Measurements from ENCODE around the gene GLIS2.

The GLIS2 gene

GRCh38 chr16:4385789-4386450 is 70.1 kb downstream of the GLIS2 start:
- FAIRE-seq, result no peak

GRCh38 chr16:4386451-4386805 is 70.6 kb downstream of the GLIS2 start:
- FAIRE-seq, result no peak

- no peak for FAIRE-seq
Observed at GRCh38 chr16:4386951-4387565, 71.2 kb downstream of the GLIS2 start.

DNA sequence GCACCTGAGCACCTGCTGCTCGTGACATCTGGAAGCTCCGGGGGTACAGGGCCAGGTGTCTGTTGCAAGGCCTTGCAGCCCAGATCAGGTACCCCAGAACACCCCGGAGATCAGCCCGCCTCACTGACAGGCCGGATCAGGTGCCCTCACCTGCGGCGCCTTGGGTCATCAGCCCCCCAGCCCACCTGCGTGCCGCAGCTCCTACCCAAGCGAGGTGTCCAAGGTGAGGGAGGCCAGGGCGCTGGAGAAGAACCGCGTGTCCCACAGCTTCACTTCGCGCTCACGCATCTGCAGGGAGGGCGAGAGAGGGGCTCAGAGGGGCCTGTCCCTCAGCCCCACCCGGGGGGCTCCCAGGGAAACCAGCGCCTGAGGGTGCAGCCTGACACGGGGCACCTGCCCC is 71.9 kb downstream of the GLIS2 start:
- no peak for FAIRE-seq

GRCh38 chr16:4388271-4389021 is 72.6 kb downstream of the GLIS2 start:
- no peak for FAIRE-seq

Measured in TTC549 (cell line).